Measurements from ENCODE around the gene MYH7.

The MYH7 gene

GRCh38 chr14:23447361-23448350, 12.2 kb upstream of the MYH7 start:
- no peak for DNase-seq (ENCODE audit: low read depth)

DNA sequence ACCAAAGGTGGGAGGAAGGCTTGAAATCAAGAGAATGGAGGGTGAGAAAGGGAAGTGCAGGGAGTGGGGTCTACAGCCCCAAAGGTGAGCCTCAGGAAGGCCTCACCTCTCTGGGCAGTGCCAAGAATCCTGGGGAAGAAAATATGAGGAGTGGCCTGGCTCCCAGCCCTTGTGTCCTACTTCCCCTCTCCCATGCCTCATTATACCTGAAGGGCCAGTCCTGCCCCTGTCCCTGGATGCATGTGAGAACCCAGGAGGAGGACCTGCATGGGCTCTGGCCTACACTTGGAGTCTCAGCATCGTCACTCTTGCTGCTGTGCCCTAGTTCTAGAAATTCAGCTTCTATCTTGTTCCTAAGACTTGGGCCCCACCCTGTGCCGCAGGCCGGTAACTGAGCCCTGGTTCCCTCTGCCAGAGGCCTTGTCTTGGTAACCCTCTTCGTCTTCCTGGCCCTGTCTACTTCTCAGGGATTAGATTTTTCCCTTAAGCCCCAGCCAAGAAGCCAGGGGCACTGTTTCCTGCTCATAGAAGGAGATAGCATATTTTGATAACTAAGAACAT, 10.9 kb upstream of the MYH7 start:
- no peak for DNase-seq (ENCODE audit: low read depth)

DNA sequence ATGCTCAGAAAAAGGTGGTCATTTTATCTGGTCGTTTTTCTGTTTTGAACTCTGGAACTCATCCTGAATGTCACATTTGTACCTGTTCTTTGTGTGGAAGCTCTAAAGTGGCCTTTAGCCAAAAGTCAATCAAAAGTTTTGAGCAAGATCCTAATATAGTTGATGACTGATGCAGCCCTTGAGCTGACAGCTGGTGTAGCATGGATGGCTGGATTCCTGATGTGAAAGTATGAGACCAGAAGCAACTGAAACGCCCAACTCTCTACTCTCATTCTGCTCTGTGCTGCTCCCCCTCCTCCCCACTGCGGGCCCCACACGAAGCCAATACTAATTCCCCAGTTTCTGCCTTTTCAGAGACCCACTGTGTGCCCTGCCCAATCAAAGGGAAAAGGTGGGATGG, 10.3 kb upstream of the MYH7 start:
- DNase-seq (ENCODE audit: low read depth): no peak

GRCh38 chr14:23444314-23444713, 8.9 kb upstream of the MYH7 start:
- DNase-seq (ENCODE audit: low read depth): no peak

GRCh38 chr14:23443881-23444280, 8.4 kb upstream of the MYH7 start:
- DNase-seq (ENCODE audit: low read depth): no peak

- DNase-seq (ENCODE audit: low read depth): no peak
Observed at GRCh38 chr14:23443411-23443812, 8.0 kb upstream of the MYH7 start.

DNA sequence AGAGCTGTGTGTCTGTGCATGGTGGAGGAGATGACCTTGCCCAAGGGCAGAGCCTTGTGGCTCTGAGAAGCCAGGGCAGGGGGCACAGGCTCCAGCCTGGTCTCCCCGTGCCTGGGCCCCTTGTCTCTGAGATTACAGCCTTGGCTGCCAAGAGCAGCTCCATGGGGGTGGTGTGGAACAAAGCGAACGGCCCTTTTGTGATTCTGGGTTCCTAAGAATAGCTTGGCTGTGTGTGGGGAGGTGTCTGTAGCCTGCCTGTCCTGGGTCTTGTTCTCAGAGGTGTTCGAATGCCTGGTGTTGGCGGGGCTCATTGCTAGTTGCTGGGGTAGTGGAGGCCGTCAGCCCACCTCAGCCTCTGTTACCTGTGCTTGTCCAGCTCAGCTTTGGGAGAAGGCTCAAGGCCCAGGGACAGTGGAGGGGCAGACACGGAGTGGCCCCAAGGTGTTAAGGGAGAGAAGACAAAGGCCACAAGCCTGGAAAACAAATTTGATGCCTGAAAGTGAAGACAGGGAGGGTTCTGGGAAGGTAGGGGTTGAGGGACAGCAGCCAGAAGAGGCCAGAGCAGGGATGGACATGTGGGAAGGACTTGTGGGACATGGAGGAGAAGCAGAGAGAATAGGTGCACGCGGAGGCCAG, 7.4 kb upstream of the MYH7 start:
- no peak for DNase-seq (ENCODE audit: low read depth)

GRCh38 chr14:23441076-23441475, 5.6 kb upstream of the MYH7 start:
- DNase-seq (ENCODE audit: low read depth): no peak

- DNase-seq (ENCODE audit: low read depth): no peak
Observed at GRCh38 chr14:23439107-23439835, 3.8 kb upstream of the MYH7 start.

- no peak for DNase-seq (ENCODE audit: low read depth)
Observed at GRCh38 chr14:23438101-23438971, 2.9 kb upstream of the MYH7 start.

GRCh38 chr14:23437133-23438100, 2.0 kb upstream of the MYH7 start:
- DNase-seq (ENCODE audit: low read depth): no peak

GRCh38 chr14:23436327-23437132, 1.1 kb upstream of the MYH7 start:
- no peak for DNase-seq (ENCODE audit: low read depth)

GRCh38 chr14:23434488-23435222, 805 bp downstream of the MYH7 start:
- no peak for DNase-seq (ENCODE audit: low read depth)

DNA sequence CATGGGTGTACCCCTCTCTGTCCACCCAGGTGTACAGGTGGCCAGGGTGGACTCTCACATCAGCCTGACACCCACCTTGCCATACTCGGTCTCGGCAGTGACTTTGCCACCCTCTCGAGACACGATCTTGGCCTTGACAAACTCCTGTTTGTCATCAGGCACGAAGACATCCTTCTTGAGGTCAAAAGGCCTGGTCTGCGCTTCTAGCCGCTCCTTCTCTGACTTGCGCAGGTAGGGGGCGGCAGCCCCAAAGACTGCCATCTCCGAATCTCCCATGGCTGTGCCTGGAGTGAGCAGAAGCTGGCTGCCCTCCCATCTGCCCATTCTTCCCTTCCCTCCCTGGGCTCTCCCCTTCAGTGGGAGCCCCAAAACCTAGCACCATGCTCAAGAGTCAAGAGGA, 2.0 kb downstream of the MYH7 start:
- no peak for DNase-seq (ENCODE audit: low read depth)

DNA sequence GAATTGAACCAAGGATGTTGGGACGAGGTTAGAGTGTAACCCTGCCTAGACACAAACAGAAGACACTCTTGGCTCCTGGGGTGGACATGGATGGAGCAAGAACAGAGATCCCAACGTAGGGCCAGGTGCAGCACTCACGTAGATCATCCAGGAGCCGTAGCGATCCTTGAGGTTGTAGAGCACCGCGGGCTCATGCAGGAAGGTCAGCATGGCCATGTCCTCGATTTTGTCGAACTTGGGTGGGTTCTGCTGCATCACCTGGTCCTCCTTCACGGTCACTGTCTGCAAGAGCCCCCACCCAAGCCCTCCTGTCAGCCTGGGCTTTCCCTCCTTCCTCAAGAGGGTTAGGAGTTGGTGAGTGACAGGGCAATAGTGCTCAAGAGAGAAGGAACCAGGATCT, 2.5 kb downstream of the MYH7 start:
- no peak for DNase-seq (ENCODE audit: low read depth)

DNA sequence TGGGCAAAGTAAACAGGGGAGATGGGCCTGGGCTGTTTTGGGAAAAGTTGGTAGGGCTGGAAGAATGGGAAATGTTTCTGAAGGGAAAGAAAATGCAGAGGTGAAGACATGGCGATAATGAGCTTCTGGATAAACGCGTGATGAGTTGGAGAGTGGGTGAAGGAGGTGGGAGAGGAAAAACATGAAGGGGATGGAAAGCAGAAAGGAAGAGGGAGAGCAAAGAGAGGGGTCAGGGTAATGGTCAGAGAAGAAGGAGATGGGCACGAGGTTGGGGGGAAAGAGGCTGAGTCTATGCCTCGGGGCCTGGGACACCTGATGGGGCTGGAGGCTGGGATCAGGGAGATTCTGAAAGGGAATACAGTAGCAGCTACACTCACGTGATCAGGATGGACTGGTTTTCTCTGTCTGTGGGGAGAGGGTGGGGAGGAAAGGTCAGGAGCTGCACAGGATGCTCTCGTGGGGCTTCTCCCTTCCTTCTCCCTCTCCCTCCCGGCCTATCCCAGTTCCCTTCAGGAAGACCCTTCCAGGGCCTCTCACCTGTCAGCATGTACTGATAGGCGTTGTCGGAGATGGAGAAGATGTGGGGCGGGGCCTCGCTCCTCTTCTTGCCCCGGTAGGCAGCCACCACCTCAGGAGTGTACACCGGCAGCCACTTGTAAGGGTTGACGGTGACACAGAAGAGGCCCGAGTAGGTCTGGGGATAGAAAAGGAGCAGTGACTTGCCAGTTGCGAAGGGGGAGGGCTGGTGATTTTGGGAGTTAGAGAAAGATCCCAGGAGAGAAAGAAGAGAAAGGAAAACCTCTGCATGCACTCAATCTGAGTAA, 3.1 kb downstream of the MYH7 start:
- no peak for DNase-seq (ENCODE audit: low read depth)

DNA sequence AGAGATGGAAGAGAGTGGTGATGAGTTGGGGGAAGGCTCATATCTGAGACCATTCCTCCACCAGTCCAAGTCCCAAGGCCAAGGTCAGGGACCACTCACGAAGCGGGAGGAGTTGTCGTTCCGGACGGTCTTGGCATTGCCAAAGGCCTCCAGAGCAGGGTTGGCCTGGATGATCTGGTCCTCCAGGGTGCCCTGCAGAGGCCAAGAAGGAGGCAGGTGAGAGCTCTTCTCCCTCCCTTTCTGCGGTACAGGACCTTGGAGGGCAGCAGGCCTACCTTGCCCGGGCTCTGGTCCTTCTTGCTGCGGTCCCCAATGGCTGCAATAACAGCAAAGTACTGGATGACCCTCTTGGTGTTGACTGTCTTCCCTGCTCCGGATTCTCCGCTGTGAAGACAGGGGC, 4.0 kb downstream of the MYH7 start:
- DNase-seq (ENCODE audit: low read depth): no peak

GRCh38 chr14:23430723-23431085, 4.8 kb downstream of the MYH7 start:
- peak; percentile 8 for DNase-seq (ENCODE audit: low read depth)
